Immature natural killer cell (primary cell): ENCODE results near the gene GCC2. TPM values are rescaled to one million over a fixed set of nuclear protein-coding genes. Genes with fewer than 3 reads are reported as not detected.

Experiments
- DNase-seq, 3 donors: peaks; one replicate each; pipeline ENCODE4 v3.0.0; 2022; ENCODE audit warnings: mixed read lengths in 1 of 3
- H3K27ac Mint-ChIP-seq, 6 donors: one replicate each; pipeline ENCODE4 v1.8.0; 2020; ENCODE audit warnings: mixed read lengths in 6 of 6, mild to moderate bottlenecking in 5 of 6, inconsistent platforms in 4 of 6, moderate library complexity in 3 of 6
- H3K27me3 Mint-ChIP-seq, 3 donors: one replicate each; pipeline ENCODE4 v1.8.0; 2020 to 2021; ENCODE audit warnings: low read depth in 3 of 3, mild to moderate bottlenecking in 3 of 3, mixed read lengths in 3 of 3, moderate library complexity in 3 of 3, inconsistent platforms in 1 of 3
- H3K36me3 Mint-ChIP-seq, 3 donors: one replicate each; pipeline ENCODE4 v1.8.0; 2020; ENCODE audit warnings: mixed read lengths in 3 of 3, inconsistent platforms in 2 of 3, mild to moderate bottlenecking in 2 of 3
- H3K4me1 Mint-ChIP-seq, 2 donors: one replicate each; pipeline ENCODE4 v1.8.0; 2020; ENCODE audit warnings: inconsistent platforms in 2 of 2, mild to moderate bottlenecking in 2 of 2, mixed read lengths in 2 of 2, moderate library complexity in 1 of 2
- H3K4me3 Mint-ChIP-seq, 5 donors: one replicate each; pipeline ENCODE4 v1.8.0; 2020; ENCODE audit warnings: mild to moderate bottlenecking in 5 of 5, mixed read lengths in 5 of 5, inconsistent platforms in 3 of 5, moderate library complexity in 3 of 5
- H3K9me3 Mint-ChIP-seq, 6 donors: one replicate each; pipeline ENCODE4 v1.8.0; 2020; ENCODE audit warnings: mild to moderate bottlenecking in 6 of 6, mixed read lengths in 6 of 6, inconsistent platforms in 4 of 6, moderate library complexity in 3 of 6
- polyA plus RNA-seq, 3 donors: library from polyadenylated mRNA; unstranded; fragments of 300-500 nt; fragmentation: Illumina TruSeq; gene quantifications; one replicate each; pipeline ENCODE4 v1.2.3, GENCODE V29; 2021

GCC2 gene
- polyA plus RNA-seq, result 10 to 100 TPM in 2 of 3 donors, 1 to 10 TPM in 1; 9.7 to 65.9 (median 21.6) TPM

- H3K27ac Mint-ChIP-seq, result peak within 1 kb of the TSS; percentile 99 to 100 (median 100)
- H3K36me3 Mint-ChIP-seq, result peaks cover 10 to 16% (median 16%) of the 10 kb centered on the region in 3 donors
- H3K4me3 Mint-ChIP-seq, result peak within 1 kb of the TSS; percentile 96 to 99 (median 98)
- DNase-seq, result peak; percentile 96 to 97 (median 97)
- peaks cover 39 to 58% of the 10 kb centered on the region in 2 donors for H3K4me1 Mint-ChIP-seq
- no peaks in the 10 kb centered on the region for H3K9me3 Mint-ChIP-seq
- H3K27me3 Mint-ChIP-seq, result peaks cover 9 to 16% (median 11%) of the 10 kb centered on the region in 3 donors
These were observed at the start of gene GCC2 for GRCh38 chr2:108448678-108449409. Gene GCC2, plus strand, starts transcription at chr2:108449206. Its CDS starts 69 bp downstream, at chr2:108449275.

GRCh38 chr2:108399479-108399878, 49.5 kb upstream of the GCC2 start:
- Mint-ChIP-seq H3K4me1 (no peaks in the 10 kb centered on the region), H3K27ac (no peak overlapping the region), H3K36me3 (peaks cover 0 to 3% (median 0%) of the 10 kb centered on the region in 3 donors), H3K4me3 (no peak overlapping the region), H3K9me3 (peaks cover 4 to 20% (median 11%) of the 10 kb centered on the region in 6 donors), H3K27me3 (peaks cover 2 to 6% (median 3%) of the 10 kb centered on the region in 3 donors)
- DNase-seq, result no peak

GRCh38 chr2:108401800-108402199, 47.2 kb upstream of the GCC2 start:
- H3K4me3 Mint-ChIP-seq, result no peak overlapping the region
- H3K36me3 Mint-ChIP-seq, result peaks cover 0 to 3% (median 1%) of the 10 kb centered on the region in 3 donors
- no peak overlapping the region for H3K27ac Mint-ChIP-seq
- H3K27me3 Mint-ChIP-seq, result peaks cover 2 to 4% (median 4%) of the 10 kb centered on the region in 3 donors
- DNase-seq, result no peak
- no peaks in the 10 kb centered on the region for H3K4me1 Mint-ChIP-seq
- peaks cover 6 to 31% (median 16%) of the 10 kb centered on the region in 6 donors for H3K9me3 Mint-ChIP-seq

- Mint-ChIP-seq H3K9me3 (peaks cover 6 to 29% (median 14%) of the 10 kb centered on the region in 6 donors), H3K4me3 (no peak overlapping the region), H3K4me1 (no peaks in the 10 kb centered on the region), H3K27ac (no peak overlapping the region), H3K36me3 (peaks cover 0 to 3% (median 0%) of the 10 kb centered on the region in 3 donors), H3K27me3 (peaks cover 1 to 6% (median 4%) of the 10 kb centered on the region in 3 donors)
- DNase-seq, result no peak
These were observed 45.5 kb upstream of the GCC2 start for GRCh38 chr2:108403494-108403893.

GRCh38 chr2:108404784-108405397, 44.1 kb upstream of the GCC2 start:
- H3K4me1 Mint-ChIP-seq, result no peaks in the 10 kb centered on the region
- no peak overlapping the region for H3K27ac Mint-ChIP-seq
- H3K27me3 Mint-ChIP-seq, result peaks cover 1 to 6% (median 4%) of the 10 kb centered on the region in 3 donors
- peaks cover 4 to 16% (median 9%) of the 10 kb centered on the region in 6 donors for H3K9me3 Mint-ChIP-seq
- peaks cover 0 to 3% (median 0%) of the 10 kb centered on the region in 3 donors for H3K36me3 Mint-ChIP-seq
- no peak for DNase-seq
- H3K4me3 Mint-ChIP-seq, result no peak overlapping the region

GRCh38 chr2:108407864-108408729, 40.9 kb upstream of the GCC2 start:
- Mint-ChIP-seq H3K36me3 (peaks cover 0 to 3% (median 0%) of the 10 kb centered on the region in 3 donors), H3K27ac (no peak overlapping the region), H3K27me3 (peaks cover 0 to 4% (median 2%) of the 10 kb centered on the region in 3 donors), H3K4me3 (no peak overlapping the region), H3K9me3 (peaks cover 0 to 14% (median 8%) of the 10 kb centered on the region in 6 donors), H3K4me1 (no peaks in the 10 kb centered on the region)
- no peak for DNase-seq

- H3K36me3 Mint-ChIP-seq, result peaks cover 0 to 3% (median 0%) of the 10 kb centered on the region in 3 donors
- peaks cover 0 to 4% (median 0%) of the 10 kb centered on the region in 3 donors for H3K27me3 Mint-ChIP-seq
- no peak for DNase-seq
- peaks cover 0 to 10% (median 5%) of the 10 kb centered on the region in 6 donors for H3K9me3 Mint-ChIP-seq
- no peak overlapping the region for H3K27ac Mint-ChIP-seq
- H3K4me1 Mint-ChIP-seq, result no peaks in the 10 kb centered on the region
- no peak overlapping the region for H3K4me3 Mint-ChIP-seq
These were observed 39.2 kb upstream of the GCC2 start for GRCh38 chr2:108409768-108410167.

GRCh38 chr2:108412995-108413710, 35.9 kb upstream of the GCC2 start:
- Mint-ChIP-seq H3K4me3 (no peak overlapping the region), H3K36me3 (no peaks in the 10 kb centered on the region), H3K27ac (no peak overlapping the region), H3K4me1 (no peaks in the 10 kb centered on the region), H3K27me3 (peaks cover 0 to 3% (median 0%) of the 10 kb centered on the region in 3 donors), H3K9me3 (peaks cover 0 to 4% (median 0%) of the 10 kb centered on the region in 6 donors)
- no peak for DNase-seq

- Mint-ChIP-seq H3K4me3 (no peak overlapping the region), H3K36me3 (no peaks in the 10 kb centered on the region), H3K9me3 (peaks cover 0 to 4% (median 0%) of the 10 kb centered on the region in 6 donors), H3K27me3 (peaks cover 0 to 2% (median 0%) of the 10 kb centered on the region in 3 donors), H3K4me1 (no peaks in the 10 kb centered on the region), H3K27ac (no peak overlapping the region)
- no peak for DNase-seq
These were observed 35.3 kb upstream of the GCC2 start for GRCh38 chr2:108413711-108414095.

GRCh38 chr2:108414256-108414876, 34.6 kb upstream of the GCC2 start:
- no peaks in the 10 kb centered on the region for H3K36me3 Mint-ChIP-seq
- DNase-seq, result no peak
- no peaks in the 10 kb centered on the region for H3K9me3 Mint-ChIP-seq
- no peak overlapping the region for H3K27ac Mint-ChIP-seq
- no peaks in the 10 kb centered on the region for H3K4me1 Mint-ChIP-seq
- no peak overlapping the region for H3K4me3 Mint-ChIP-seq
- H3K27me3 Mint-ChIP-seq, result peaks cover 0 to 2% (median 0%) of the 10 kb centered on the region in 3 donors

GRCh38 chr2:108414945-108415344, 34.1 kb upstream of the GCC2 start:
- H3K36me3 Mint-ChIP-seq, result no peaks in the 10 kb centered on the region

GRCh38 chr2:108417254-108417653, 31.8 kb upstream of the GCC2 start:
- no peak overlapping the region for H3K27ac Mint-ChIP-seq
- no peak overlapping the region for H3K4me3 Mint-ChIP-seq
- DNase-seq, result peak in 1 of 3 donors; percentile 0
- H3K36me3 Mint-ChIP-seq, result no peaks in the 10 kb centered on the region
- no peaks in the 10 kb centered on the region for H3K4me1 Mint-ChIP-seq
- H3K27me3 Mint-ChIP-seq, result peaks cover 0 to 4% (median 2%) of the 10 kb centered on the region in 3 donors
- H3K9me3 Mint-ChIP-seq, result no peaks in the 10 kb centered on the region

More at GRCh38 chr2:108414945-108415344, 34.1 kb upstream of the GCC2 start:
- Mint-ChIP-seq H3K4me3 (no peak overlapping the region), H3K27ac (no peak overlapping the region), H3K9me3 (no peaks in the 10 kb centered on the region), H3K27me3 (peaks cover 0 to 2% (median 0%) of the 10 kb centered on the region in 3 donors), H3K4me1 (no peaks in the 10 kb centered on the region)
- DNase-seq, result no peak
